ENCODE data around the gene GATA5.

The GATA5 gene

DNA sequence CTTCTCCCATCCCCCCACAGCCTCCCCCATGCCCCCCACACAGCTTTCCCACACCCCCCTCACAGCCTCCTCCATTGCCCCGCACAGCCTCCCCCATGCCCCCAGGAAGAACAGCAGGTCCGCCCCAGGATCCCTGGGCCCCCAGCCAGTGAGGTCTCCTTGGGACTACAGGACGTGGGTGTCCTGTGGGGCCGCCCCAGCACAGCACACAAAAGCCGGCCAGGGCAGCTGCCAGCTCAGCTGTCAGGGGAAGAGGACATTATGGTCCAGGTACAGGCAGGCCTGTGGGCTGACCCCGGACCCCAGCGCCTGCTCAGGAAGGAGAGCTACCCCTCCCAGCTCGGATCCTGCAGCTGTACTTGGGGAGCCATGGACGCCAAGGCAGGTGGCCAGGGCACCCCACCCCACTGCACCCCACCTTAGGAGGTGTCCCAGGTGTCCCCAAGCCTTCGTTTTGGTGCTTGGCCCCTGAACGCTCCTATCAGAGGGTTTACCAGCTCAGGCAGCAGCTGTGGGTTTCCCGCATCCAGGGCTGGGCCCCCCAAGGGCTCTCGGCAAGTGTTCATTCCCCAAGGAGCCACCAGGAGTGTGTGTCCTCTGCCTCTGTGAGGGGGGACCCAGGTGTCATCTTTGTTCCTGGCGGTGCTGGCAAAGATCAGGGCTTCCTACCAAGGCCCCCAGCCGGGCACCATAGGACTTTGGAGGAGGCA is 42.3 kb upstream of the GATA5 start:
- no peak for DNase-seq (ENCODE audit: extremely low read depth, low read depth)
- TF ChIP-seq, protein P1, sequence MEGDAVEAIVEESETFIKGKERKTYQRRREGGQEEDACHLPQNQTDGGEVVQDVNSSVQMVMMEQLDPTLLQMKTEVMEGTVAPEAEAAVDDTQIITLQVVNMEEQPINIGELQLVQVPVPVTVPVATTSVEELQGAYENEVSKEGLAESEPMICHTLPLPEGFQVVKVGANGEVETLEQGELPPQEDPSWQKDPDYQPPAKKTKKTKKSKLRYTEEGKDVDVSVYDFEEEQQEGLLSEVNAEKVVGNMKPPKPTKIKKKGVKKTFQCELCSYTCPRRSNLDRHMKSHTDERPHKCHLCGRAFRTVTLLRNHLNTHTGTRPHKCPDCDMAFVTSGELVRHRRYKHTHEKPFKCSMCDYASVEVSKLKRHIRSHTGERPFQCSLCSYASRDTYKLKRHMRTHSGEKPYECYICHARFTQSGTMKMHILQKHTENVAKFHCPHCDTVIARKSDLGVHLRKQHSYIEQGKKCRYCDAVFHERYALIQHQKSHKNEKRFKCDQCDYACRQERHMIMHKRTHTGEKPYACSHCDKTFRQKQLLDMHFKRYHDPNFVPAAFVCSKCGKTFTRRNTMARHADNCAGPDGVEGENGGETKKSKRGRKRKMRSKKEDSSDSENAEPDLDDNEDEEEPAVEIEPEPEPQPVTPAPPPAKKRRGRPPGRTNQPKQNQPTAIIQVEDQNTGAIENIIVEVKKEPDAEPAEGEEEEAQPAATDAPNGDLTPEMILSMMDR (IDR thresholded peaks at IDR 0.05; ENCODE audit: low read depth, low read length), result no peak

DNA sequence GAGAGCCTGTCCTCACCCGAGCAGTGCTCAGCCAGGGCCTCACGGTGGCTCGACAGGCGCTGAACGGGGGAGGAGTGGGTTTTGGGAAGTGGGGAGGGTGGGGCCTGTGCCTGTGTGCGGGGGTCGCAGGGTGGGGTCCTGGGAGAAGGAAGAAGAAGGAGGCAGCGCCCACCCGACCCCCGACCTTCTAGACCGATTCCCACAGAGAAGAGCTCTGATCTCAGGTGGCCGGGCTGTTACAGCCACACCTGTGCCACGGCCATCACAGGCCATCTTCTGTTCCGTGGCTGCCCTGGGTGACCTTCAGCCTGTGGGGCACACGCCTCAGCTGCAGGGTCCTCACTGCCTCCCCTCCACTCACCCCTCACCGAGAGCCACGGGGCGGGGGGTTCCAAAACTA is 41.4 kb upstream of the GATA5 start:
- DNase-seq (ENCODE audit: extremely low read depth, low read depth), result no peak

DNA sequence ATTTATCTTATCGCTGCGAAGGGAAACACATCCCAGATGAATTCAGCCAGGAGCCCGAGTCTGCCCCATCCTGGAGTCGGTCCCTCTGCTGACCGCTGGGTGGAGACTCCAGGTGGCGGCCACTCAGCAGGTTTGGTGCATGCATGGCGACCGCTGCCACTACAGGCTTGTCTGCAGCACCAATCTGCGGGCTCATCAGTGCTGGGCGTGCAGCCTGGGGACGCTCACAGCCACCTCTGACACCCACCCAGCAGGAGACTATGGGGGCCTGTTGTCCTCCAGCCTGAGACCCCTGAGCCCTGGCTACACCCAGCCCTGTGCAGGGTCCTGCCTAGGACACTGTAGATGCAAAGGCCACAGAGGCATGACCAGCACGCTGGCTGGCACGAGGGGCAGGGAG is 40.5 kb upstream of the GATA5 start:
- TF ChIP-seq, protein P1 (IDR thresholded peaks at IDR 0.05; ENCODE audit: low read depth, low read length), result no peak

More for the DNA sequence above, 41.4 kb upstream of the GATA5 start:
- TF ChIP-seq, protein P1 (IDR thresholded peaks at IDR 0.05; ENCODE audit: low read depth, low read length), result no peak

DNA sequence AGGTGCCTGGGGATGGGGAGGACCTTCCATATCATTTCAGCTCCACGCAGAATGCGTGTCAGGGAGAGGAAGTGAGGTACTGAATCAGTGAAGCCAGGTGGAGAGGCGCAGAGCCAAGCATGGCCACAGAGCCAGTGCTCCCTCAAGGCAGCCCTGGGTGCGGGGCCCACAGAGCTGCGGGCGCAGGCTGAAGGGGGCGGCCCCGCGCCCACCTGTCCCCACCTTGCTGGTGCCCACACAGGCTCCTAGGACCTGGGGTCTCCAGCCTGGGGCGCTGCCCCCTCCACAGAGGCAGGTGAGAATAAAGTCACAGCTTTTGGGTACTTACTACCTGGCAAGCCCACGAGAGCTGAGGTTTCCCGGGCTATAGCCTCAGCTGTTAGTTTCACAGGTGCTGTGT is 40.0 kb upstream of the GATA5 start:
- no peak for DNase-seq (ENCODE audit: extremely low read depth, low read depth)
- TF ChIP-seq, protein P1 (IDR thresholded peaks at IDR 0.05; ENCODE audit: low read depth, low read length), result no peak

More for the DNA sequence above, 40.5 kb upstream of the GATA5 start:
- DNase-seq (ENCODE audit: extremely low read depth, low read depth), result no peak

DNA sequence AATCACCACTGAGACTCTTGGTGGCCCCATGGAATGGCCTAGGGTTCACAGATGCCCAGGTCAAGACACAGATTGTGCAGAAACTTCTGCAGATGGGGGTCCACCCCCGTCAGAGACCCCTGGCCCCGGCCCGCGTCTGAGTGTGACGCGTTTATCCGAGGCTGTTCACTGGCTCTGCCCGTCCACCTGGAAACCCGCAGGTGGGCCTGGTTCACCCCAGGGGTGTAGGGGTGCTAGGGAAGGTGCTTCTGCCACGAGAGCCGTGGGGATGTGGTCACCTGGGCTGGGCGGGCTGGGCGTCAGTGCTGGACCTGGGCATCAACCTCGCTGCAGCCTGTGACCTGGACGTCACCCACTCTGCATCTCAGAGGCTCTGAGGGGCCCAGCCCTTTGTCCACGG is 39.5 kb upstream of the GATA5 start:
- no peak for DNase-seq (ENCODE audit: extremely low read depth, low read depth)
- TF ChIP-seq, protein P1 (IDR thresholded peaks at IDR 0.05; ENCODE audit: low read depth, low read length), result no peak

DNA sequence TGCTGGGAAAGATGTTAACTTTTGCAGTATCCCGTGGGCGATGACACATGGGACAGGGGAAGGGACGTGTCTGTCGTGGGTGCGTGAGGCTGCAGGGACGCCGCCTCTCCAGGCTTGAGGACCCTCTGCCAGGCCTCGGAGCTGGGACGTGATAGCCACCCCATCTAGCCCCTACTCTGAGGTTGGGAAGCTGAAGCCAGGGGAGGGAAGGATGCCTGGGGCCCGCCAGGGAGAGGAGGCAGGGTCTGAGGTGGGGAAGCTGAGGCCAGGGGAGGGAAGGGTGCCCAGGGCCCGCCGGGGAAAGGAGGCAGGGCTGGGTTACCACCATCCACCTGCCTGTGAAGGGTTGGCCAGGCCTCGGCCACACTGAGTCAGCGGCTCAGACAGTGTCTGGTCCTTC is 38.2 kb upstream of the GATA5 start:
- DNase-seq (ENCODE audit: extremely low read depth, low read depth), result no peak
- TF ChIP-seq, protein P1 (IDR thresholded peaks at IDR 0.05; ENCODE audit: low read depth, low read length), result no peak

DNA sequence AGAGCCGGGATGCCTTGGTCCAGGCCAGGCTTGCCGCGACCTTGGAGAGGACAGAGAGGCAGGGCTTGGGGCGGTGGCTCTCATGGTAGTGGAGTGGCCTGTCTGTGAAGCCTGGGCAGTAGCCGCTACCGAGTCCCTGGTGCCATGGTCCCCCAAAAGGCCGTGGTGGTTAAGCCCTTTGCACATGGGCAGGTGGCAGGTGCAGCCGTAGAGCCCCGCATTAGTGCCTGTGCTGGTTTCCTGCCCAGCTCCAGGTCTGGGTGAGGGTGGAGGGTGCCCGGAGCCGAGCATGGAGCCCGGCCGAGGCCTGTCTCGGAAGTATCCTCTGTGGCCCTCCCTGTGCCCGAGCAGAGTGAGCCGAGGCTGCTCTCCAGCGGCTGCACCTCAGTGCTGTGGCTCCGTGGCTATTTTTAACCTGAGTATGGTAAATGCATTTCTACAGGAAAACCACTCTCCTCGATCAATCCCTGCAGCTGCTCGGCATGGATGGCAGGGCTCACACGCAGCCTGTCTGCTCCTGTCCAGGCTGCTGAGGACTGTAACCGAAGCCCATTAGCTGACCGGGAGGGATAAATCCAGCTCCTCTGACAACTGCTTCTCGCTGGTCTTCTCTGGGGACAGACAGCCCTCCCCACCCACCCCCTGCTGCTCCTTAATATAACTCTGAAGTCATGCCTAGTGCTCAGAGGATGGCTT is 36.3 kb upstream of the GATA5 start:
- no peak for DNase-seq (ENCODE audit: extremely low read depth, low read depth)
- TF ChIP-seq, protein P1 (IDR thresholded peaks at IDR 0.05; ENCODE audit: low read depth, low read length), result no peak

Measured in AG09319 (cell line).